GM12865 (cell line): Measurements from ENCODE around the gene IQCM.

ENCODE experiments used
- DNase-seq: peaks from one replicate; pipeline ENCODE4 v3.0.0; 2010; ENCODE audit warnings: low read depth
- H3K4me3 ChIP-seq: 2 replicates; pipeline ENCODE4 v1.5.1; 2011; ENCODE audit warnings: mild to moderate bottlenecking, low read depth, low read length, control low read depth
- TF ChIP-seq, protein P1 (sequence below): IDR thresholded peaks from 2 replicates; pipeline ENCODE4 v1.5.1; 2011; ENCODE audit warnings: low read length, control low read depth, low read depth, inconsistent platforms; ENCODE audit not compliant: insufficient read depth; ENCODE audit errors: missing control alignments

IQCM gene

DNA sequence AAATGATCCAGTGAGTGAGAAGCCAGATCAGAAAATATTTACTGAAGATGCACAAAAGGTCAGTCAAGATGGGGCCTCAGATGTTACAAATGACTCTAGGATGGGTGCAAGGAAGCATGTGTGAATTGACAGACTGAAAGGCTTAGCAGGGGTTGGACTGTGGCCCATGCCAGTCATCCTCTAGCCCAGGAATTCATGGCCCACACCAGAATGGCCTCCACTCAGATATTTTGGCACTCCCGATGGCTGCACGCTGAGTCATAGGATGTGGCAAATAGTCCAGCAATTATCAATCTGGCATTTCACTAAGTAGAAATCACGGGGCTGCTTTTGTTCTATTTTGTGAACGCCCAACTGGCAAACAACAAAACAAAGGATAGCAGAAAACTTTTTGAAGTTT is 406.5 kb downstream of the IQCM start:
- H3K4me3 ChIP-seq, result no peak overlapping the region
- TF ChIP-seq, protein P1, sequence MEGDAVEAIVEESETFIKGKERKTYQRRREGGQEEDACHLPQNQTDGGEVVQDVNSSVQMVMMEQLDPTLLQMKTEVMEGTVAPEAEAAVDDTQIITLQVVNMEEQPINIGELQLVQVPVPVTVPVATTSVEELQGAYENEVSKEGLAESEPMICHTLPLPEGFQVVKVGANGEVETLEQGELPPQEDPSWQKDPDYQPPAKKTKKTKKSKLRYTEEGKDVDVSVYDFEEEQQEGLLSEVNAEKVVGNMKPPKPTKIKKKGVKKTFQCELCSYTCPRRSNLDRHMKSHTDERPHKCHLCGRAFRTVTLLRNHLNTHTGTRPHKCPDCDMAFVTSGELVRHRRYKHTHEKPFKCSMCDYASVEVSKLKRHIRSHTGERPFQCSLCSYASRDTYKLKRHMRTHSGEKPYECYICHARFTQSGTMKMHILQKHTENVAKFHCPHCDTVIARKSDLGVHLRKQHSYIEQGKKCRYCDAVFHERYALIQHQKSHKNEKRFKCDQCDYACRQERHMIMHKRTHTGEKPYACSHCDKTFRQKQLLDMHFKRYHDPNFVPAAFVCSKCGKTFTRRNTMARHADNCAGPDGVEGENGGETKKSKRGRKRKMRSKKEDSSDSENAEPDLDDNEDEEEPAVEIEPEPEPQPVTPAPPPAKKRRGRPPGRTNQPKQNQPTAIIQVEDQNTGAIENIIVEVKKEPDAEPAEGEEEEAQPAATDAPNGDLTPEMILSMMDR, result no peak
- no peak for DNase-seq

- H3K4me3 ChIP-seq, result no peak overlapping the region
- no peak for DNase-seq
- TF ChIP-seq, protein P1, result no peak
These were observed 411.5 kb downstream of the IQCM start for GRCh38 chr4:149404143-149404542.

GRCh38 chr4:149403081-149403480 is 412.6 kb downstream of the IQCM start:
- TF ChIP-seq, protein P1, result no peak
- no peak overlapping the region for H3K4me3 ChIP-seq

DNA sequence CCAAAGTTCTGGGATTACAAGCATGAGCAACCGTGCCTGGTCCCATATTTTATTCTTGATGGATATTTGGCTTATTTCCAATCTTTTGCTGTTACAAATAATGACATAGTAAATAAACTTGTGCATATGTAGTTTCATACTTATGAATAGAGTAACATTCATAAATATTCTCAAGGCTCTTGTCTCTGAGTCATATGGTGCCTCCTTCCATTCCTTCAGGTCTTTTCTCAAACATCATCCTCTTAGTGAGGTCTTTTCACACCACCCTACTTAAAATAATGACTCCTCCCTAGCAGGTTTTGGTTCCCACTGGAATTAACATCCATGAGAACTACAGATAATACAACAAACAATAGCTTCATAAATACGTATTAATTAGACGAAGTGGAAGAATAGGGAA is 416.6 kb downstream of the IQCM start:
- DNase-seq, result no peak
- H3K4me3 ChIP-seq, result no peak overlapping the region
- TF ChIP-seq, protein P1, result no peak

More at GRCh38 chr4:149403081-149403480, 412.6 kb downstream of the IQCM start:
- no peak for DNase-seq

GRCh38 chr4:149370785-149371420 is 444.7 kb downstream of the IQCM start:
- H3K4me3 ChIP-seq, result no peak overlapping the region
- TF ChIP-seq, protein P1, result peak; percentile 25
- DNase-seq, result peak; percentile 58

DNA sequence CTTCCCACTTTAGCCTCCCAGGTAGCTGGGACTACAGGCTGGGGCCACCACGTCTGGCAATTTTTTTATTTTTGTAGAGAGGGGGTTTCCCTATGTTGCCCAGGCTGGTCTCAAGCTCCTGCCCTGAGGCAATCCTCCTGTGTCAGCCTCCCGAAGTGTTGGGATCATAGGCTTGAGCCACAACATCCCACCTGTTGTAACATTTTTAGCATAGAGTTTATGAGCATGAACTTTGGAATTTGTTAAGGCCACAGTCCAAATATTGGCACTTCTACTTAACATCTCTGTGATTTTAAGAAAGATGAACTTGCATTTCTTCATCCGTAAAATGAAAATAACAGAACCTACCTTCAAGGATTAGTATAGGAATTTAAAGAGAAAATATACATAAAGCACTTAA is 445.6 kb downstream of the IQCM start:
- H3K4me3 ChIP-seq, result no peak overlapping the region
- DNase-seq, result no peak
- TF ChIP-seq, protein P1, result no peak

GRCh38 chr4:149353241-149353640 is 462.4 kb downstream of the IQCM start:
- TF ChIP-seq, protein P1, result no peak
- DNase-seq, result no peak

More at GRCh38 chr4:149353241-149353640, 462.4 kb downstream of the IQCM start:
- H3K4me3 ChIP-seq, result no peak overlapping the region
